Effector CD8-positive, alpha-beta T cell (primary cell): Measurements from ENCODE around the gene COL2A1.

Experiments
- DNase-seq: peaks from one replicate; lab custom pipeline; 2025; lab: John Stamatoyannopoulos, UW

COL2A1 gene

DNA sequence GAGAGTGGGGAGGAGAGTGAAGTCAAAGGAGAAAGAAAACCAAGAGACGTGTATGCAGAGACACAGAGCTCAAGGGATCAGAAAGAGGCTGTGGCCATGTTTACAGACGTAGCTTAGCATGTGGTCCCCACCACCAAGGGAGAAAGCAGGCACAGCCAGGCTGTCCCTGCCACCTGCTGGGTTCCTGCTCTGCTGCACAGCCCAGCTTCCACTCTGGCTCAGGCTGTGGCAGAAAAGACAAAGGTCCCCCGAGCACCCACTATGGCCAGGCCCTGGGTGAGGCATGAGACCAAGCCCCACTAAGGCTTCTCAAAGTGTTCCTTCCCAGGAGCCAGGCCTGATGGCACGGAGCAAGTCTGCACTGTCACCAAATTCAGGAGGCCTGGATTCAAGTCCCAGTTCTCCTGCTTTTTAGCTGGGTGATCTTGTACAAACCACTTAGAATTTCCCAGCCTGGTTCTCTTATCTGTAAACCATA is 25.9 kb upstream of the COL2A1 start:
- DNase-seq: no peak

DNA sequence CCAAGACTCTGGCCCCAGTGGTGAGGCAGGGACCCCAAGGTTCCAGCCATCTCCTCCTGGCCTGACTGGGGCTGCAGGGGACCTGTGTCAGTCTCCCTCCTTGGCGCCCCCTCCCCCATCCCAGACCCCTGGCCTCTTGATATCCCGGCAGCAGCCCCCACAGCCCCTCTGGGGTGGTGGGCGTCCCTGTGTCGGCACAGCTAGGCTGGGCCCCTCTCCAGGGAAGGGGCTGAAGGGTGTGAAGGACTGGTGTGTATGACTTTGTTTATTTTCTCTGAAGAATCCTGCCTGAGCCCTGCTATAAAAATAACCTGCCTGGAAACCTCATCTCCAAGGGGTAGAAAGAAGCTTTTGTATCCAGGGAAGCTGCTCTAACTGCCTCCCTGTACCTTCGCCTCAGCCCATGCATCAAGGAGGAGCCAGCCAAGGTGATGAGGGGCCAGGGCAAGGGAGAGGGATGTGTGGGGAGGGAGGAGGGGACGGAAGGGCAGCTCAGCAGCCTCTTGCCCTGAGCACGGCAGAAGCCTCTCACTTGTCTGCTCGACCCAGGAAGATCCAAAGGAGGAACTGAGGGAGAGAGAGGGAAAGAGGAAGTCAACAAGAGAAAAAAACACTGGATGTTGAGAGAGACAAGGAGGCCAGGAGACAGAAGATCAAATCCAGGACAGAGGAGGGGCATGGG is 25.4 kb upstream of the COL2A1 start:
- no peak for DNase-seq

DNA sequence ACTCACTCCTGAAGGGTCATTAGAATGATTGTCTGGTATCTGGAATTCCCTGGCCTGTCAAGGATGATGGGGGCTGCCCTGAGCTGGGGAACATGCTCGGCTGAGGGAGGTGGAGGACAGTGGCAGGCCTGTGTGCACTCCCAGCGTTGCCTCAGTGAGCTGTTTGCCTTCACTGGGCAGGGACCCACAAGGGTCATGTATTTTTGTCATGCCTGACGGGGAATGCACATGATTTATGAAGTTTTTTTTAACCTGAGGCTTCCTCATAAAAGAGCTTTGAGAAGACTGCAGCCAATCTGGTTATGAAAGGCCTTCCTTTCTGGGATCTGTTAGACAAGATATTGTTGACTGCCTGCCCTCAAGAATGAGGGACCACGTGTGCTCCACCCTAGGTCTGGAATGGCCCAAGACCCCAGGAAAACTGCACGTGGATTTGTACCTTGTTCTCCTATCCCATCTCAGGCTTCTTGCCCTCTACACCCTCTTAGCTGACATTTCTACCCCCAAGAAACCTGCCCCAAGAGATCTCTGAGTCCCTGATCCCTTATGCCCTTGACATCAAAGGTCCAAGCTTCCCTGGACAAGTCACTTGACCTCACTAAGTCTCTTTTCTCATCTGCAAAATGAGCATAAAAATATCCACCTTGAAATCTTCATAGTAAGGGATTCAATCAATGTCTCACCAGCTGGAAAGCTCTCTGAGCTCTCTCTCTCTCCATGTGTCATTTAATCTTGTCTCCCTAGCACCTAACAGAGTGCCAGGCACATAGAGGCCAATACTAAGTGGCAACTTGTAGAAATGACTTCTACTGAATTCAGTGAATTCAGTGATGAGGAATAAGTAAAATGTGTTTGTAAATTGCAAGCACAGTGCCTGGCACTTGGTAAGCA is 24.5 kb upstream of the COL2A1 start:
- DNase-seq: no peak

DNA sequence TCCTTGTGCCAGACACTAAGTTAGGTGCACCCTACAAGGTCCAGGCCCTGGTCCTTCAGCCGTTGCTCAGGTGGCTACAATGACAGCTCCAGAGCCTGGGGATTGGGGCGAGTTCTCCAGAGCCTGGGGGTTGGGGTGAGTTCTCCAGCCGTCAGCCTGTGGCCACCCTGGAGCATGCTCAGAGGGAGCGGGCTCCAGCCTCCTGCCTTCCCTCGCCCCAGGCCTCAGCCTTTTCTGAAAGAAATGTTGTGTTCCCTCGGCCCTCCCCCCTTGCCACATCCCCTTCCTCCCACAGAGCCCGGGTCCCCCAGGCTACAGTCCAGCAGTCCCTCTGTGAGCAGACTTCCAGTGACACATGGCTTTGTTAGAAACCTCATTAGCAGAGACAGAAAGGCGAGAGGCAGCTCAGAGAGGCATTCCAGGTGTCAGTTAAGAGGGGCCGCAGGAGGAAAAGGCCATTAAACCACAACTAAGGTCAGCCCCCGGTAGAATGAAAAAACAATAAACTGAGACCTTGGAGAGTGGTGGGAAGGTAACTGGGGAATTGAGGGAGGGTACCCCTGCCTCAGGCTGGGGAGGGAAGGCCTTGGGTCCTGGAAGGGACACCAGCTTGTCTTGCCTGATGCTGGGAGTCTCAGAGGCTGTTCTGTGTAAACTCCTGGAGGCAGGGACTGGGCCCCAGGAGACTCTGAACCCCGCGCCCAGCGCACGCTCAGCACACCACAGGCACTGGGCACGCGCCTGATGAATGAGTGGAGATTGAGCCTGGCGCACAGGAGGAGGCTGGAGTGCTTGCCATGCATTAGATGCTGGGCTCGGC is 23.1 kb upstream of the COL2A1 start:
- no peak for DNase-seq

DNA sequence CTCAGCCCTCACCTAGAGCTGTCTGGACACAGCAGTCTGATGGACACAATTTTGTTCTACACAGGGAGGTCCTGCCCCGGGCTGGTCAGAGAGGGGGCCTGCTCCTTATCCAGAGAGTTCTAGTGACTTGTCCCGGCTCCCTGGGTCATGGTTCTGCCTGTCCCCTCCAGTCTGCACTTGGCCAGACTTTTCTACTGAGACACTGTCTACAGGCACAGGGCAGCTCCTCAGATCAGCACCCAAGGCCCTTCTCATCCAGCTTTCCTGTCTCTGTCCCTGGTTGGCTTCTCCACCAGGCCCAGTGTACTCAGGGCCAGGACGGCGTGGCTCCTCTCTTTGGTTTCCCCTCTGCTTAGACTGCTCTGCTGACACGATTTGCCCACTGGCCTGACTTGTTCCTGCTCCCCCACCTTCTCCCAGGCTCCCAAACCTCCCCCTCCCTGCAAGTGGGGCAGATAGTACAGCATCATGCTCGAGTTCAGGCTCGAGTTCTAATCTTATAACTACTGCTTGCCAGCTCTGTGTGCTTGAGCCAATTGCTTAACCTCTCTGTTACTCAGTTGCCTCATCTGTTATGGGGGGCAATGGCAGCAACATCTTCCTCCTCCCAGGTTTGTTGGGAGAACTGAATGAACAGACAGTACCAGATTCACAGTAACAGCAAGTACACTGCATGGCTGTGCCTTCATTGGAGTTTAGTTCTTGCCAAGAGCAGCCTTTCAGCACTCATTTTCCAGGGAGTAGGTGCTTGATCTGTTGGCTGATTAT is 22.0 kb upstream of the COL2A1 start:
- DNase-seq: no peak

DNA sequence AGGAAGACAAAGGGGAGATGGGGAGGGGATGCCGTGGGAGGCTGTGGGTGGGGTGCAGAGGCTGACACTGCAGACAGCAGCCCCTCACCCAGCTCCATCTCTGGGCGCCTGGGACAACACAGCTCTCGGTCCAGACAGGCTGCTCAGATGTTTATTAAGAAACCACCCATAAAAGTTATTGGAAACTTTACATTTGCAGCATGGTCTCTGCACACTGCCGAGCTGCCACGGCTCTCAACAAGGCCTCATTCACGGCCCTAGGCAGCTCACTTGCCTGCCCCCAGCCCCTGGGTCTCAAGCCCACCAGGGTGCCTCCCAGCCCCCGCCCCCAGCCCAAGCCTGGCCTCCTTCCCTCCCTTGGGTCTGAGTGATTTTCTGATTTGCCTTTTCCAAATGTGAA is 21.0 kb upstream of the COL2A1 start:
- DNase-seq: no peak

DNA sequence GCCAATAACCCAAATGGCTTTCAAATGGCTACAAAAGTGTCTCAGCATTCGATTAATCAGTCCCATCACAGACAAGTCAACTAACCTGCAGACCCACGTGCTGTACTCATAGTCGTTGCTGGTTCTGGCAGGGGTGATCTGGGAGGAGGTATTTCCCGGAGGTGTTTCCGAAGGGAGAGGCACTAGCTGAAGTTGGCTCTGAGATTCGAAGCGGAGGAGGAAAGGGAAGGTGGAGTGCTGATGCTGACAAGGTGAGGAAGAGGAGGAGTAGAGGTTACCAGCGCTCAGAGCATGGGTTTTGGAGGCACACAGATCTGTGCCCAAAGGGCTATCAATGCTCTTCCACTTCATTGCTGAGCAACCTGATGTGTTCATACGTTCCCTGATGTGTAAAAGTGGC is 20.5 kb upstream of the COL2A1 start:
- DNase-seq: no peak

DNA sequence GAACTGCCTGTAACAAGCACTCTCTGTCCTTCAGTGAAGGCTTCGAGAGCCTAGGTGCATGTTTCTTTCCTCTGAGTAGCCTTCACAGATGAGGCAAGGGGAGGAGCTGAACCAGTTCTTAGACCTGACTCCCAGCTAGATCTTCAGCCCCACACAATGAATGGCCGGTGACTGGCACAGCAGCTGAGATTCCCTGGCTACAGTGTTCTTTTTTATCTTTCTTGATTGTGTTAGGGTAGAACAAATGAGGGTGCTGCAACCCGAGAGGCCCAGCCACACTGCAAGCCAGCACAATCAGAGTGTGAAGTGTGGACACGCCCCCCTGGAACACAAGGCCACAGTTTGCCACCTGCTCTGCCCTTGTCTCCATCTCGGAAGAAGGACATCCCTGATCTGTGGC is 19.1 kb upstream of the COL2A1 start:
- DNase-seq: no peak

DNA sequence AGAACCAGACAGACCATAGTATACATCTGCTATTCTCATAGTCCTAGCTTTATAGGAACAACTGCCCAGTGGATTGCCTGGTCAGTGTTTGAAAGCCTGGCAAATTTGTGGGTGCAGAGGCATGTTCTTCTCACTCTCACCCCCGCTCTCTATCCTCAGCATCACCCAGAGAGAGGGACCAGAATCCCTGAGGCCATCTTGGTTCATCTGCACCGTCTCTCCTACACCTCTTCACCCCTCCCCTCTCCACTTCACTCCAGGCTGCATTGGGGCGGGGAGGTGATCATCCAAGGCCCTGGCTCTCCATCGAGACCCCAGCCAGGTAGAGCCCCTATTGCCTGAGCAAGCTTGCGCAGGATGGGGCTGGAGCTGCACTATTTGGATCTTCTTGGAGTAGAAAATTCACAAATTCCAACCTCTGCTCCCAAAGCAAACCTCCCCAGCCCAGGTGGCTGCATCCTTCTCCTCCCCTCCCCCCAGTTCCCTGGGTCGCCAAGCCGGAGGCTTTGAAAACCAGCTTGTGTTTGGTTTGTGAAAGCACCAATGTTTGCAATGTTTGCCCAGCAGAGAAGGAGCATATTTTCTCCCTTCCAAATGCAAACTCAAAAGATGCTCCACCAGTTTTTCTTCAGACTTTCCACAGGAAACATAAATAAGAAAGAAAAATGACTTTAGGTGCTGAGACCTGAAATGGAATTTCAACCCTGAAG is 18.6 kb upstream of the COL2A1 start:
- DNase-seq: no peak

DNA sequence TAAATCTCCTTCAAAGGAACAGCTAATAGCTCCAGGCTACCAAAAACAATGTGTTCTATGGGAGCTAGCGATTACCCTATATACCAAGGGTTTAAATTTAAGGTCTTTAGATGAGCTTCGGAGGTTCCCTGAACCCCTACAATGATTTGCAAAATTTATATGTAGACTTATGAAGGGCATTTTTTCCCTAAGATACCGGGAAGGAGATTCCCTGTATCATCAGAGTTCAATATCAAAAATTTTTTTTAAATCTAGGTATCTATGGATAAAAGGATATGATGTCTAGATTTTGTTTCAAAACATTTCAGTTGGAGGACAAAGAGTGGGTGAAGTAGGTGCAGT is 17.9 kb upstream of the COL2A1 start:
- DNase-seq: no peak

DNA sequence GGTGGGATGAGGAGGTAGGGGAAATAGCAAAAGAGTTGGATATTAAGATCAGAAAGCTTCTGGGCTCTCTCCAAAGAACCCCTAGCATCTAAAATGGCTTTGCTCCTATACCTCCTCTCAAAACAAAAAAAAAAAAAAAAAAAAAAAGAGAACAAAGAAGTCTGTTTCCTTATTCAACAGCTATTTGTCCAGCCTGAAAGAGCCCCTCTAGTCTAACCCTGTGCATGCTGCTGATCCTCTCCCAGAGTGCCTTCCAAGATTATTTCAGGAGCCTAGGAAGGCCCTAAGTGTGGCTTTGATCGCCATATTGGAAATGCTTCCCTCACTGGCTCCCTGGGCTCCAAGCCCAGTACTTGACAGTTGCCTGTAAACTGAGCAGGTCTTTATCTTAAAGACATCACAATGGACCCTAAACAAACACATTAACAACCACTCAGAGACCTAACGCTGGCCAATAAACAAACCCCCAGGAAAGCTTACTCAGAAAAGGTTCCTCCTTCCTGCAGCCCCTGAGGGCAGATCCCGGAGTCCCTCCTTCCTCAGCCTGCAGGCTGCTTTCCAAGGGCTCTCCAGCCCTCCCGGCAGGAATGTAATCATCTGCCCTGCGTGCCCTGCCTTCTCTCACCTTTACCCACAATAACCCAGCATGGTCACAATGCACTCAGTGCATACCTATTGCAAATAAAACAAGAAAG is 17.4 kb upstream of the COL2A1 start:
- no peak for DNase-seq

DNA sequence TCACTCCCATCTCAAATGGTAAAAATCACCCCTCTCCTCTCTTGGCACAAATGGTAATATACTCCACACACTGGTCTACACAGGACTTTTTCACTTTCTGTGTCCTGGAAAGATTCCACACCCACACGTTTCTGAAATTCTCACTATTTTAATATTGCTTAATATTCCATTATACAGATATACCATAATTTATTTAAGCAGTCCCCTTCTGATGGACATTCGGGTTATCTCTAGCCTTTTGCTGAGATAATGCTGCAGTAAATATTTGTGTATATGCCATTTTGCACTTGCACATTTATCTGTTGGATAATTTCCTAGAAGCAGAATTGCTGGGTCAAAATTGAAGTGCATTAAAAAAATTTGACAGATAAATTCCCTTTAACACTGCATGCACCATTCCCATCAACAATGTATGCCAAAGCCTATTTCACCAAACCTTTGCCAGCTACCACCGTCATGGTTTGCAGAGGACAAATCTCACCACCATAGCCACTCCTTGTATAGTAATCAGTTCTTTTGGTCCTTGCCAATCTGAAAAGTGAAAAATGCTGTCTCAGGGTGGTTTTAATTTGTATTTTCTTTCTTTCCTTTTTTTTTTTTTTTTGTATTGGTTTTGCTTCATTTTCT is 15.5 kb upstream of the COL2A1 start:
- DNase-seq: no peak

DNA sequence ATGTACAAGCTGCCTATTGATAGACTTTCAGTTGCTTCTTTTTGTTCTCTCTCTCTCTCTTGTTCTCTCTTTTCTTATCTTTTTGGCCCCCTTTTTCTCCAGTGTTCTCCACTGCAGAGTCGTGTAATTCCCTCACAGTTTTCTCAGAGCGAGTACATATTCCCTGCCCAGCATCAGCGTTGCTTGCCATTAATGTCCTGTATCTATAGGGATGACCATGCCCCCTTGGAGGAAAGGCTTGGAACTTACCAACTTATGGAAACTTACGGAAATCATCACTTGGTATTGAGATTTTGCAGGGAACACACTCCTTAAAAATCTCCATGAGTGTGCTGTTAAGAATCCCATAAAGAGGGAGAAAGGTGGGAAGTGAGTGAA is 14.3 kb upstream of the COL2A1 start:
- DNase-seq: no peak

DNA sequence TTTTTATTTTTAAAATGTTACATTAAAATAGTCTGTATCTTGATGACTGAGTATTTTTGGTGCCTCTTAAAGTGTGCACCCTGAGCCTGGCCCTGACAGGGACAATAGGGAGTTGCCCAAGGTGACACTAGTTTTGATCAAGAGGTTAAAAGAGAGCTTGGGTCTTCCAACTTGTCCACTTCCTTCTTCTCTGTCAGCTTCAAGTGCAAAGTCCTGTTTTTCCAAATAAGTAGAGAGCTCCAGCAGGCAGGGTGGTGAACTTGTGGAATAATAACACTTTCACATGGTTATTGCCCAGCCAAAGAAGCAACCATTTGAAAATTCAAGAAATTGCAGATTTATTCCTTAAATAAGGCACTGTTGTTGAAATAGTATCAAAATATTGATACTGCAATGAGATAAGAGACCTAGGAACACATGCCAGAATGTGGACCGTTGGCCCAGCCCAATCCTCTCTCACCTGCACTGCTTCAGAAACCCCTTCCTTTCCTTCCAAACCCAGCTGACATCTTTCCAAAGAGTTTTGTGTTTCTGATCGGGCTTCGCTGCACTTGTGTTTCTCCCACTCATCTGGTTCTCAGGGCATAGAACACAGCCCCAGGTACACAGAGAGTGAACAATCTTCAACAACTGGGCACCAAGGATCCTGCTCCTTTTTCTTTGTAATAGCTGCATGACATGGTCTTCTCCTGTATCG is 13.8 kb upstream of the COL2A1 start:
- DNase-seq: no peak

DNA sequence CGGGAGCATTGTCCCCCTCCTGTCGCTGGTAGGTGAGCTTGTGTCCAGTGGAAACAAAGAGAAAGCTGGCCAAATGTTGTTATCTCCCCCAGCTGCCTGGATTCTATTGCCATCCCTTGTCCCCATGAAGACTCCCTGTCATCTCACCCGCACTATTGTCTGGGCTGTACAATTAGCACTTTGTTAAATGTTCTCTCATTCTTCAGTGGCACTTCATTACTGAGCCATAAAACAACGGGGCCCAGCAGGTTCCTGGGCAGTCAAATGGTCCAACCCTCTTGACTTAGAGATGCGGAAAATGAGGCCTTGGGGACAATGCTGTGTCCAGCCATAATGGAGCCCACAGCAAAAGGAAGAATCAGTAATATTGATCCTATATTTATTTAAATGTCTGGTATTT is 13.2 kb upstream of the COL2A1 start:
- no peak for DNase-seq

DNA sequence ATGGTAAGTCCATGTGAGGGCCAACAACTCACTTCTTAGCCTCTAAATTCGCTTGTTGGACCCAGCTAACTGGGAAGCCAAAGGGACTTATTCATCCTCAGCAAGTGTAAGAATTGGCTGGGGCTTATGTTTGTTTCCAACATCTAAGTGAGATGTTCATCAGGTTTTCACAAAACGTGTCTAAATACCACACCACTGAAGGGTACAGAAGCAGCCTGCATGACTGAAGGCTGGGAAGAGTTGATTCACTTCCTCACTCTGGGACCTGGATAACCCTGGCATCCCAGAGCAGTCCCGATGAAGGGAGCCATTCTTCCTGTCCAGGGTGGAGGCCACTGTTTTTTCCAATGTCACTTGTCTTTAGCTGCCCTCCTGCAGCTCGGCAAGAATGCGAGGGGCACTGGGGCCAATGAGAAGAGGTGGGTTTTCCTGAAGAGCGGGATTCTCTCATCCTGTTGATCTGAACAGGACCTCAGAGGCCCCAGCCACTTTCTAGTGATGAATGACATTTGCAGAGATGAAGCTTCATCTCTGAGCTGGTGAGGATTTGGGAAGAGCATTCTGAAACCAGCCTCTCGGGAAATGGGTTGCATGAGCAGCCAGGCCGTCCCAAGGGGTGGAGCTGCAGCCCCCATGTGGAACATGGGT is 12.2 kb upstream of the COL2A1 start:
- DNase-seq: no peak

DNA sequence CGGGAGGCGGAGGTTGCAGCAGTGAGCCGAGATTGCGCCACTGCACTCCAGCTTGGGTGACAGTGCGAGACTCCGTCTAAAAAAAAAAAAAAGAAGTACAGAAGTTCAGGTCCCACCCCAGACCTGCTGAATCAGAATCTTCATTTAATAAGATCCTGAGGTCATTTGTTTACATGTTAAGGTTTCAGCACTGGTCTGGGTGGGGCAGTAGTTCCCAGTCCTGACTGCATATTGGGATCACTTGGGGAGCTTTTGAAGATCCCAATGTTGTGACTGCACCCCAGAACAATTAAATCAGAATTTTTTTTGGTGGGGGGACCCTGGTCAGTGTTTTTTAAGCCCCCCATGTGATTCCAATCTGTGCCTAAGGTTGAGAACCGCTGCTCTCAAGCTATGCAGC is 11.7 kb upstream of the COL2A1 start:
- no peak for DNase-seq

DNA sequence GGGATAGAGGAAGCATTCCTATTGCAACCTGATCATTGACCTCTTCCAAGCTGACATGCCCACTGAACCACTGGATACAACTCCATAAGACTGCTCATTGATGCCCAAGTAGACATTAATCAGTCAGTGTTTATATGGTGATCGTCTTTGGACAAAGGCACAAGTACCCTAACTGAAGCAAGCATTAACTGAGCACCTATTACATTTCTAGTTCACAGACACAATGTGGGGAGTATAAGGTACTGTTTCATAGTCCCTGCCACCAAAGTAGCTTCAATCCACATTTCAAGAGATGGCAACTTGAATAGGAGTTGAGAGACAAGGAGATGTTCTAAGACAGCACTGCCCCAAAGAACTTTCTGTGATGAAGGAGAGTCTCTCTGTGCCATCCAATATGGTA is 10.9 kb upstream of the COL2A1 start:
- DNase-seq: no peak

DNA sequence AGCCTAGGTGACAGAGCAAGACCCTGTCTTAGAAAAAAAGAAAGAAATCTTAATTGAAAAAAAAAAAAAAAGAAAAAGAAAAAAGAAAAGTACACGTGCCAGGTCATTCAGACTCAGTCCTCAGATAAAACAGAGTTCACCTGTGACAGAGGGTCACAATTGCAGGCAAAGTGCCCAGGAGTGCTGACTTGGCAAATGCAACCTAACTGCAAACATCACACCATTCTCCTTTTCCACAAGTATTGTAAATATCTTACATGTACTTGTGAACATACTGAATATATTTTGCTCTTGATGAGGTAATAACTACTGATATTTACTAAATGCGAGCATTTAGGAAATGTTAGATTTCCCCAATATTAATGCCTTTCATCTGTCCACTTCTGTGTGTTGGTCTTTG is 9.0 kb upstream of the COL2A1 start:
- no peak for DNase-seq
